BLaER1 (cell line): ENCODE results near the gene ZBTB48.
A peak's percentile ranks its signal among the peaks of the same experiment; 100 is the strongest.

Experiments used
- H3K27ac ChIP-seq: shearing (Covaris generic); formaldehyde crosslinking; 2 replicates; pipeline ENCODE4 v1.8.1; 2022
- H3K27me3 ChIP-seq: shearing (Covaris generic); formaldehyde crosslinking; 2 replicates; pipeline ENCODE4 v1.8.1; 2022
- H3K36me3 ChIP-seq: shearing (Covaris generic); formaldehyde crosslinking; 2 replicates; pipeline ENCODE4 v1.8.1; 2022
- H3K4me1 ChIP-seq: shearing (Covaris generic); formaldehyde crosslinking; 2 replicates; pipeline ENCODE4 v1.8.1; 2022
- H3K4me2 ChIP-seq: shearing (Covaris generic); formaldehyde crosslinking; 2 replicates; pipeline ENCODE4 v1.8.1; 2022
- H3K4me3 ChIP-seq: shearing (Covaris generic); formaldehyde crosslinking; 2 replicates; pipeline ENCODE4 v1.8.1; 2022
- H3K9ac ChIP-seq: shearing (Covaris generic); formaldehyde crosslinking; 2 replicates; pipeline ENCODE4 v1.8.1; 2022
- H3K9me3 ChIP-seq: shearing (Covaris generic); formaldehyde crosslinking; 2 replicates; pipeline ENCODE4 v1.8.1; 2022
- H4K20me1 ChIP-seq: shearing (Covaris generic); formaldehyde crosslinking; 2 replicates; pipeline ENCODE4 v1.8.1; 2022
- Cebpa-rat ChIP-seq: shearing (Covaris generic); IDR thresholded peaks from 2 replicates; pipeline ENCODE4 v1.8.1; 2022

The ZBTB48 gene

DNA sequence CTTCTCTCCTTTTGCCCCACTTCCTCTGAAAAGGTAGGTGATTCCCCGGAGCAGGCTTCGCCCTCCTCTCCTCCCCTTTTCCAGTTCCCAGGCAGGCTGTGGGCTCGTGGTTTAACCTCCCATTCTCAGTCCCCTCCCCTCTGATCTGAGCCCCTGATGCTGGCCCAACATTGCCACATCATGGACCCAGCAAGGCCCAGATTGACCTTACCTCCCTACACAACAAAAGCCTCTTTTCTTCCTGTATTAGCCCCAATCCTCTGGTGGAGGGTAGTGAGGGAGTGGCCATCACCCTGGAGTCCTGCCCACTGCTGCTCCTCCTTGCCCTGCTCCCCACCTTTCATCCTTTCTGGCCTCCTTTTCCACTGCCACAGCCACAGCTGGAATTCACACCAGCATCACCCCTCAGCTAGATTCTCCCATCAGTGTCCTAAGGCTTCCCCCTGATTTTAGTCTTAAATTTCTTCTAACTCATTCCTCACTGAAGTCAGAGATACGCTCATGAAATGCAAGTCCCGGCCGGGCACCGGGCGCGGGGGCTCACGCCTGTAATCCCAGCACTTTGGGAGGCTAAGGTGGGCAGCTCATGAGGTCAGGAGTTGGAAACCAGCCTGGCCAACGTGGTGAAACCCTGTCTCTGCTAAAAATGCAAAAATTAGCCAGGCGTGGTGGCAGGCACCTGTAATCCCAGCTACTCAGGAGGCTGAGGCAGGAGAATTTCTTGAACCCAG, 7.0 kb upstream of the ZBTB48 start:
- Histone ChIP-seq H3K9me3 (peaks cover 7% of the 10 kb centered on the region), H3K4me3 (no peak overlapping the region), H3K27ac (no peak overlapping the region), H3K27me3 (no peaks in the 10 kb centered on the region), H3K4me2 (no peak overlapping the region), H3K36me3 (no peaks in the 10 kb centered on the region), H3K4me1 (peaks cover 15% of the 10 kb centered on the region), H3K9ac (no peak overlapping the region), H4K20me1 (no peaks in the 10 kb centered on the region)
- no peak for TF ChIP-seq Cebpa-rat

DNA sequence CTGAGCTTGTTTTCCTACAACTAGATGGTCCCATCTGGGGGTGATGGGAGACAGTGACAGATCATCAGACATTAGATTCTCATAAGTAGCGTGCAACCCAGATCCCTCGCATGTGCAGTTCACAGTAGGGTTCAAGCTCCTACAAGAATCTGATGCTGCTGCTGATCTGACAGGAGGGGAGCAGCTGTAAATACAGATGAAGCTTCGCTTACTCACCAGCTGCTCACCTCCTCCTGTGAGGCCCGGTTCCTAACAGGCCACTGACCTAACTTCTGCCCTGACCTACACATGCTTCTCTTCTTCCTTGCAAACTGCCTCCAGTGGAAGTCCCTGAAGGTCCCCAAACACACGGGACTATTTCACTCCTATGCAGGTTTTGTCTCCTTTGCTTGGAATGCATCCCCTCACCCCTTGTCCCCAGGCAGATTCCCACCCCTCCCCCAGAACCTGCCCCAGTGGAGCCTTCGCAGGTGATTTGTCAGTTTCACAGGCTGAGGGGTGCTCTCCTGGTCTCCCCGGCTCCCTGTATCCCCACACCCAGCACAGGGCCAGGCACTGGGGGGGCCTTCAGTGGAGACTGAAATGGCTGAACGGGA, 5.7 kb upstream of the ZBTB48 start:
- no peak for TF ChIP-seq Cebpa-rat
- Histone ChIP-seq H3K9me3 (peaks cover 7% of the 10 kb centered on the region), H3K27ac (no peak overlapping the region), H3K36me3 (no peaks in the 10 kb centered on the region), H3K4me1 (peaks cover 28% of the 10 kb centered on the region), H4K20me1 (no peaks in the 10 kb centered on the region), H3K9ac (no peak overlapping the region), H3K27me3 (no peaks in the 10 kb centered on the region), H3K4me2 (no peak overlapping the region), H3K4me3 (no peak overlapping the region)

- Histone ChIP-seq H4K20me1 (no peaks in the 10 kb centered on the region), H3K4me1 (peaks cover 27% of the 10 kb centered on the region), H3K9ac (no peak overlapping the region), H3K27ac (no peak overlapping the region), H3K9me3 (peaks cover 7% of the 10 kb centered on the region), H3K27me3 (no peaks in the 10 kb centered on the region), H3K4me2 (no peak overlapping the region), H3K36me3 (no peaks in the 10 kb centered on the region), H3K4me3 (no peak overlapping the region)
- TF ChIP-seq Cebpa-rat, result no peak
These were observed 5.0 kb upstream of the ZBTB48 start for GRCh38 chr1:6574818-6575217.

DNA sequence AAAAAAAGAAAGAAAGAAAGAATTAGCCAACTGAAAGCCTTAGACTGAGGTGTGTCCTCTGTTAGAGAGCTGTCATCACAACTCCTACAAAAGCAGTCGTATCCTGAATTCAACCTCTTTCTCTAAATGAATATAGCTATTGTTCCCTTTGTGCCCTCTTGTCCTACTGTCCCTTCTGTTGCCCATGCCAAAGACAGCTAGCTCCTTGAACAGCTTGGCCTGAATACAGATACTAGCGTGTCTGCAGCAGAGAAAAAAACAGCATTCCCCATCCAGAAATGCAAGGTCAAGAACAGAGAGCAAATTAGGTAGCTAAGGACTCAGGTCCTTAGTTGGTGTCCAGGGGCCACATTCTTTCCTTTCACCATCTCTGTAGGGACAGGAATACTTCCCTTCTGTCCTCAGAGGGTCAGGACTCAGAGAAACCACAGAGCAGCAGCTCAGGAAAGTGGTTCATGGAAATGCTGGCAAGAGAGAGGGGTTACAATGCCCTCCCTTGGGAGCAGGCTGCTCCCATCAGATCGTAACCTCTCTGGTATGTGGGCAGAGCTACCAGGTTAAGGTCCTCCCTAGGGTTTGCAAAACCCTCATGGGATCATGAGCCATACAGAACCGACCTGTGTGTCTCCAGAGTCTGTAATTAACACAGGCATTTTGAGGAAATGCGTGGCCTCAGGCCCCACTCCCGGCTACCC, 1.8 kb upstream of the ZBTB48 start:
- Histone ChIP-seq H3K27me3 (no peaks in the 10 kb centered on the region), H3K4me1 (peaks cover 46% of the 10 kb centered on the region), H3K4me3 (no peak overlapping the region), H3K9ac (no peak overlapping the region), H3K9me3 (no peaks in the 10 kb centered on the region), H3K4me2 (peak overlapping the region; percentile 97), H3K36me3 (no peaks in the 10 kb centered on the region), H3K27ac (0 out of 2 replicates have a peak overlapping the region, but pooled peaks have one; percentile 1), H4K20me1 (peaks cover 27% of the 10 kb centered on the region)
- TF ChIP-seq Cebpa-rat, result no peak

GRCh38 chr1:6578624-6579373, 995 bp upstream of the ZBTB48 start:
- H3K9ac ChIP-seq, result peak overlapping the region; percentile 89
- peak overlapping the region; percentile 97 for H3K4me2 ChIP-seq
- peaks cover 28% of the 10 kb centered on the region for H4K20me1 ChIP-seq
- no peaks in the 10 kb centered on the region for H3K9me3 ChIP-seq
- H3K36me3 ChIP-seq, result no peaks in the 10 kb centered on the region
- no peak overlapping the region for H3K4me3 ChIP-seq
- no peak for TF ChIP-seq Cebpa-rat
- H3K4me1 ChIP-seq, result peaks cover 46% of the 10 kb centered on the region
- H3K27ac ChIP-seq, result 0 out of 2 replicates have a peak overlapping the region, but pooled peaks have one; percentile 1
- no peaks in the 10 kb centered on the region for H3K27me3 ChIP-seq

DNA sequence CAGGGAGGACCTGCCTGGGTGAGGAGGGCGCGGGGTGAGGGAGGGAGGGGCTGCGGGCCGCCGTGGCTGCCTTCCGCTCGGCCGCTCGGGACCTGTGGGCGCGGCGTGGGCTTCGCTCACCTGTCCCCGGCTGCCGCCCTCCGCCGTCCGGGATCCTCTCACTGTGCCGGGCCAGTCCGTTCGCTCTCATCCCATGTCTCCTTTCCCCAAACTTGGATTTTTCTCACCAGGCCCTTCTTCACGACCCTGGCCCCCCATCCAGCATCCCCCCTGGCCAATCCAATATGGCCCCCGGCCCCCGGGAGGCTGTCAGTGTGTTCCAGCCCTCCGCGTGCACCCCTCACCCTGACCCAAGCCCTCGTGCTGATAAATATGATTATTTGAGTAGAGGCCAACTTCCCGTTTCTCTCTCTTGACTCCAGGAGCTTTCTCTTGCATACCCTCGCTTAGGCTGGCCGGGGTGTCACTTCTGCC, 362 bp downstream of the ZBTB48 start:
- Histone ChIP-seq H3K27ac (peak overlapping the region; percentile 89), H3K4me1 (peaks cover 55% of the 10 kb centered on the region)
- no peak for TF ChIP-seq Cebpa-rat

DNA sequence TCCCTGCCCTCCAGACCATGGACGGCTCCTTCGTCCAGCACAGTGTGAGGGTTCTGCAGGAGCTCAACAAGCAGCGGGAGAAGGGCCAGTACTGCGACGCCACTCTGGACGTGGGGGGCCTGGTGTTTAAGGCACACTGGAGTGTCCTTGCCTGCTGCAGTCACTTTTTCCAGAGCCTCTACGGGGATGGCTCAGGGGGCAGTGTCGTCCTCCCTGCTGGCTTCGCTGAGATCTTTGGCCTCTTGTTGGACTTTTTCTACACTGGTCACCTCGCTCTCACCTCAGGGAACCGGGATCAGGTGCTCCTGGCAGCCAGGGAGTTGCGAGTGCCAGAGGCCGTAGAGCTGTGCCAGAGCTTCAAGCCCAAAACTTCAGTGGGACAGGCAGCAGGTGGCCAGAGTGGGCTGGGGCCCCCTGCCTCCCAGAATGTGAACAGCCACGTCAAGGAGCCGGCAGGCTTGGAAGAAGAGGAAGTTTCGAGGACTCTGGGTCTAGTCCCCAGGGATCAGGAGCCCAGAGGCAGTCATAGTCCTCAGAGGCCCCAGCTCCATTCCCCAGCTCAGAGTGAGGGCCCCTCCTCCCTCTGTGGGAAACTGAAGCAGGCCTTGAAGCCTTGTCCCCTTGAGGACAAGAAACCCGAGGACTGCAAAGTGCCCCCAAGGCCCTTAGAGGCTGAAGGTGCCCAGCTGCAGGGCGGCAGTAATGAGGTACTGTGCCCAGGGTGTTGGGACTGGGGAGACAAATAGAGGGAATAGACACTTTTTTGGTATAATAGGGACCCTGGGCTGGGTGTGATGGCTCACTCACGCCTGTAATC, 1.0 kb downstream of the ZBTB48 start:
- Histone ChIP-seq H3K9me3 (no peaks in the 10 kb centered on the region), H3K27ac (peak overlapping the region; percentile 89), H3K4me1 (peaks cover 62% of the 10 kb centered on the region), H4K20me1 (peaks cover 45% of the 10 kb centered on the region), H3K27me3 (no peaks in the 10 kb centered on the region), H3K36me3 (peaks cover 5% of the 10 kb centered on the region; the same call in 1 of the 2 replicates), H3K4me3 (peak overlapping the region; percentile 92), H3K9ac (peak overlapping the region; percentile 89), H3K4me2 (peak overlapping the region; percentile 97)
- TF ChIP-seq Cebpa-rat, result no peak

More for the DNA sequence above, 362 bp downstream of the ZBTB48 start:
- H4K20me1 ChIP-seq, result peaks cover 38% of the 10 kb centered on the region
- no peaks in the 10 kb centered on the region for H3K9me3 ChIP-seq
- H3K36me3 ChIP-seq, result peaks cover 5% of the 10 kb centered on the region; the same call in 1 of the 2 replicates
- H3K4me3 ChIP-seq, result peak overlapping the region; percentile 92
- H3K9ac ChIP-seq, result peak overlapping the region; percentile 89
- H3K4me2 ChIP-seq, result peak overlapping the region; percentile 97
- H3K27me3 ChIP-seq, result no peaks in the 10 kb centered on the region

GRCh38 chr1:6581561-6582305, 1.9 kb downstream of the ZBTB48 start:
- Histone ChIP-seq H3K9me3 (no peaks in the 10 kb centered on the region), H3K27ac (peak overlapping the region; percentile 89), H3K4me2 (peak overlapping the region; percentile 97), H4K20me1 (peaks cover 54% of the 10 kb centered on the region), H3K4me3 (peak overlapping the region; percentile 92), H3K27me3 (no peaks in the 10 kb centered on the region), H3K4me1 (peaks cover 71% of the 10 kb centered on the region), H3K9ac (peak overlapping the region; percentile 89), H3K36me3 (peaks cover 12% of the 10 kb centered on the region; the same call in 1 of the 2 replicates)
- no peak for TF ChIP-seq Cebpa-rat
